A549 (cell line): ENCODE results near the gene ALKBH1. TPM values are rescaled to one million over a fixed set of nuclear protein-coding genes. Genes with fewer than 3 reads are reported as not detected.

Source experiments
- ATAC-seq, 2 experiments: fragments of 200-7000 bp in 1 of 2; fragments of >200 bp in 1 of 2; cut with Nextera tagmentation in 1 of 2; cut with Tn5 transposase in 1 of 2; 3 replicates each; pipeline versions ENCODE4 v1.8.0 to v1.9.1; 2018 to 2020; ENCODE audit warnings: mild to moderate bottlenecking in 1 of 2, moderate library complexity in 1 of 2
- CTCF ChIA-PET: fragments of 300-600 bp; sonication (Branson Sonifier 250); formaldehyde crosslinking; extraction: SDS; loops from one replicate; lab custom pipeline; 2021; ENCODE audit warnings: antibody characterized with exemption, inconsistent platforms; lab: Yijun Ruan, JAX
- POLR2A ChIA-PET: fragments of 350-600 bp; formaldehyde crosslinking; extraction: SDS; loops from one replicate; lab custom pipeline; 2021; ENCODE audit warnings: antibody characterized with exemption, inconsistent platforms; lab: Yijun Ruan, JAX
- DNase-seq, 2 experiments: peaks; one replicate each; pipeline versions ENCODE4 v3.0.0 to v3.0.0-alpha.2; 2011 to 2016; ENCODE audit warnings: low read depth in 1 of 2, low spot score in 1 of 2
- FAIRE-seq: peaks from 2 replicates; lab custom pipeline; 2011; peaks lifted over from hg19 to GRCh38; lab: Jason Lieb, UNC
- H3K27ac ChIP-seq, 2 experiments: fragments of >200 bp; sonication (Bioruptor Twin); formaldehyde crosslinking; 3 replicates each; pipeline ENCODE4 v1.5.1; 2016 to 2017
- H3K4me1 ChIP-seq: fragments of >200 bp; sonication (Bioruptor Twin); formaldehyde crosslinking; 3 replicates; pipeline ENCODE4 v1.6.1; 2016
- H3K4me2 ChIP-seq: fragments of >200 bp; sonication (Bioruptor Twin); formaldehyde crosslinking; 3 replicates; pipeline ENCODE4 v1.6.1; 2016
- H3K4me3 ChIP-seq: fragments of >200 bp; sonication (Bioruptor Twin); formaldehyde crosslinking; 3 replicates; pipeline ENCODE4 v1.5.1; 2016
- H3K9me3 ChIP-seq: fragments of >200 bp; sonication (Bioruptor Twin); formaldehyde crosslinking; 3 replicates; pipeline ENCODE4 v1.6.1; 2016
- ATOH8 ChIP-seq: fragments of 250-450 bp; sonication (Bioruptor Pico); IDR thresholded peaks from 2 replicates; pipeline ENCODE4 v1.5.0; 2020; ENCODE audit warnings: low read depth, mild to moderate bottlenecking, moderate library complexity
- CBX2 ChIP-seq: fragments of 200-600 bp; sonication (generic); IDR thresholded peaks from 2 replicates; pipeline ENCODE4 v1.6.1; 2016; ENCODE audit warnings: low read depth, mild to moderate bottlenecking, borderline replicate concordance
- CHD2 ChIP-seq: fragments of 150-350 bp; IDR thresholded peaks from 2 replicates; pipeline ENCODE4 v1.6.1; 2014; ENCODE audit warnings: low read length; ENCODE audit not compliant: partially characterized antibody
- CHD4 ChIP-seq: fragments of 200-600 bp; sonication (generic); IDR thresholded peaks from 2 replicates; pipeline ENCODE4 v1.6.1; 2016; ENCODE audit warnings: antibody characterized with exemption, mild to moderate bottlenecking, borderline replicate concordance
- FOSB ChIP-seq: fragments of 250-450 bp; sonication (Bioruptor Pico); IDR thresholded peaks from 2 replicates; pipeline ENCODE4 v1.5.0; 2020; ENCODE audit warnings: mild to moderate bottlenecking, moderate library complexity
- FOSL2 ChIP-seq, 2 experiments: fragments of 450-650 bp in 1 of 2; fragments of >200 bp in 1 of 2; sonication (Bioruptor Twin) in 1 of 2; formaldehyde crosslinking; IDR thresholded peaks; 2 replicates each; pipeline versions ENCODE4 v1.5.0 to v1.6.1; 2016 to 2020; ENCODE audit warnings: mild to moderate bottlenecking in 1 of 2, moderate library complexity in 1 of 2
- HOXA7 ChIP-seq: fragments of 250-450 bp; sonication (Bioruptor Pico); IDR thresholded peaks from 2 replicates; pipeline ENCODE4 v1.5.0; 2020; ENCODE audit warnings: mild to moderate bottlenecking, moderate library complexity
- HOXB13 ChIP-seq: fragments of 250-450 bp; sonication (Bioruptor Pico); IDR thresholded peaks from 2 replicates; pipeline ENCODE4 v1.5.0; 2020; ENCODE audit warnings: low read depth, mild to moderate bottlenecking, moderate library complexity
- NFE2L2 ChIP-seq: fragments of 150-350 bp; conservative IDR thresholded peaks from 2 replicates; pipeline ENCODE4 v1.6.1; 2014; ENCODE audit warnings: low read length
- POLR2A ChIP-seq: IDR thresholded peaks from 2 replicates; pipeline ENCODE4 v1.6.1; 2012; ENCODE audit warnings: mild to moderate bottlenecking, low read length
- SREBF2 ChIP-seq: fragments of 450-650 bp; IDR thresholded peaks from 2 replicates; pipeline ENCODE4 v1.6.1; 2014; ENCODE audit warnings: mild to moderate bottlenecking, moderate library complexity
- ZNF302 ChIP-seq: fragments of 250-450 bp; sonication (Bioruptor Pico); IDR thresholded peaks from 2 replicates; pipeline ENCODE4 v1.9.0; 2021; ENCODE audit warnings: inconsistent platforms, mild to moderate bottlenecking, moderate library complexity
- ZSCAN20 ChIP-seq: fragments of 250-450 bp; sonication (Bioruptor Pico); IDR thresholded peaks from 2 replicates; pipeline ENCODE4 v1.8.0; 2022; ENCODE audit warnings: mild to moderate bottlenecking, moderate library complexity
- WGBS: methylation state at CpG from one replicate; pipeline ENCODE4 v1.1.6; 2017; ENCODE audit errors: missing lambda C conversion rate; 5-methylcytosine and 5-hydroxymethylcytosine counted together
- polyA plus RNA-seq, 4 experiments: library from polyadenylated mRNA; depleted of rRNA in 3 of 4; stranded (reverse); fragments of >200 nt; fragmentation: RNase III in 1 of 4; extraction: RNeasy Plus Mini Kit Qiagen cat#74134 plus additional on column Dnase treatment in 1 of 4; gene quantifications; 2 replicates in 3 of 4; 3 replicates in 1 of 4; pipeline ENCODE4 v1.2.3, GENCODE V29; 2011 to 2017

ALKBH1 gene
- polyA plus RNA-seq, 2 of the 4 experiments (the other 2 are of a cell fraction) = 11.9 to 24.1 TPM

GRCh38 chr14:77691259-77691658 lies 16.6 kb downstream of the ALKBH1 start:
- ATAC-seq (no peak), DNase-seq (no peak), FAIRE-seq (no peak)
- TF ChIP-seq ZSCAN20 (CRISPR knock-in tag) (no peak), CHD2 (no peak), SREBF2 (no peak), POLR2A (no peak), CHD4 (no peak), ATOH8 (CRISPR knock-in tag) (no peak)
- Histone ChIP-seq H3K9me3 (no peaks in the 10 kb centered on the region), H3K4me1 (no peaks in the 10 kb centered on the region), H3K27ac (no peak overlapping the region), H3K4me2 (no peak overlapping the region), H3K4me3 (no peak overlapping the region)
- ChIA-PET CTCF (interaction anchor here (0.6 to 1.2 kb wide), 2 partner anchors 9 to 36 kb away, joined by 3 read pairs; no protein-coding TSS in a partner anchor), POLR2A (interaction anchor here (0.6 kb wide), 1 partner anchor 16 kb away, joined by 3 read pairs; no protein-coding TSS in a partner anchor)
- 93% methylated on average over 2 of the region's 2 CpGs for WGBS

- ChIA-PET CTCF (interaction anchor here (1.5 to 1.7 kb wide), 2 partner anchors 15 to 26 kb away, joined by 4 to 5 read pairs; no protein-coding TSS in a partner anchor), POLR2A (no interaction called here)
- no peaks in the 10 kb centered on the region for H3K9me3 ChIP-seq
- no peak overlapping the region for H3K27ac ChIP-seq
- DNase-seq = no peak
- no peak overlapping the region for H3K4me3 ChIP-seq
- ATAC-seq = 0 out of 6 replicates have a peak, but pooled peaks of 1 of the 2 experiments have one; percentile 30
- H3K4me1 ChIP-seq = peaks cover 20% of the 10 kb centered on the region
- no peak for FAIRE-seq
- H3K4me2 ChIP-seq = peak overlapping the region; percentile 34
- TF ChIP-seq HOXB13 (CRISPR knock-in tag) (no peak), FOSL2 (IDR thresholded peaks at IDR 0.05) (no peak), FOSL2 (CRISPR knock-in tag; IDR thresholded peaks at IDR 0.05) (peak; percentile 42)
- 2% methylated on average over 1 of the region's 1 CpG for WGBS
These were observed 25.7 kb downstream of the ALKBH1 start for GRCh38 chr14:77682158-77682553.

- DNase-seq = peak in 1 of 2 experiments; percentile 17
- H3K9me3 ChIP-seq = no peaks in the 10 kb centered on the region
- ATAC-seq = no peak
- CTCF ChIA-PET = interaction anchor here (1.0 to 1.7 kb wide), 4 partner anchors 12 to 77 kb away, joined by 3 to 5 read pairs (median 4); no protein-coding TSS in a partner anchor
- no peak for TF ChIP-seq NFE2L2
- no peak for TF ChIP-seq FOSB (CRISPR knock-in tag)
- no peak for TF ChIP-seq ZNF302
- TF ChIP-seq SREBF2 = no peak
- no peak for TF ChIP-seq HOXB13 (CRISPR knock-in tag)
- TF ChIP-seq, all 56 proteins: peak for 0
- Histone ChIP-seq H3K4me2 (peak overlapping the region; percentile 34), H3K27ac (no peak overlapping the region; a peak in 1 of 6 replicates), H3K4me1 (peaks cover 20% of the 10 kb centered on the region), H3K4me3 (no peak overlapping the region)
- POLR2A ChIA-PET = no interaction called here
- WGBS = 71% methylated on average over 7 of the region's 7 CpGs
- FAIRE-seq = no peak
These were observed 26.3 kb downstream of the ALKBH1 start for GRCh38 chr14:77681196-77682157.

GRCh38 chr14:77674931-77675330 lies 32.9 kb downstream of the ALKBH1 start:
- no peaks in the 10 kb centered on the region for H3K4me1 ChIP-seq
- CTCF ChIA-PET = interaction anchor here (1.9 kb wide), 1 partner anchor 20 kb away, joined by 6 read pairs; no protein-coding TSS in a partner anchor
- 90% methylated on average over 8 of the region's 8 CpGs for WGBS
- TF ChIP-seq HOXA7 (CRISPR knock-in tag) = no peak
- no peak for TF ChIP-seq CBX2
- no peak overlapping the region for H3K4me3 ChIP-seq
- DNase-seq (no peak), ATAC-seq (no peak), FAIRE-seq (no peak)
- H3K9me3 ChIP-seq = no peaks in the 10 kb centered on the region
- POLR2A ChIA-PET = interaction anchor here (0.6 kb wide), 1 partner anchor 17 kb away, joined by 3 read pairs; no protein-coding TSS in a partner anchor
- no peak overlapping the region for H3K27ac ChIP-seq
- no peak overlapping the region for H3K4me2 ChIP-seq
